ENCODE results near the gene VDR.

Gene VDR

GRCh38 chr12:47904713-47905709, at the start of gene VDR:
TSS of gene VDR (minus strand) at chr12:47904994. CDS start at chr12:47879113, 25,881 bp downstream.
- peak; percentile 30 for DNase-seq (ENCODE audit: low read depth)

GRCh38 chr12:47954058-47954457, 49.3 kb upstream of the VDR start:
- DNase-seq (ENCODE audit: low read depth), result no peak

- DNase-seq (ENCODE audit: low read depth), result no peak
These were observed 46.2 kb upstream of the VDR start for GRCh38 chr12:47950856-47951468.

GRCh38 chr12:47949441-47950341, 44.9 kb upstream of the VDR start:
- no peak for DNase-seq (ENCODE audit: low read depth)

GRCh38 chr12:47947341-47947740, 42.5 kb upstream of the VDR start:
- no peak for DNase-seq (ENCODE audit: low read depth)

- no peak for DNase-seq (ENCODE audit: low read depth)
These were observed 41.9 kb upstream of the VDR start for GRCh38 chr12:47946413-47947323.

GRCh38 chr12:47945341-47945728, 40.5 kb upstream of the VDR start:
- no peak for DNase-seq (ENCODE audit: low read depth)

GRCh38 chr12:47944685-47945340, 40.0 kb upstream of the VDR start:
- no peak for DNase-seq (ENCODE audit: low read depth)

- no peak for DNase-seq (ENCODE audit: low read depth)
These were observed 39.0 kb upstream of the VDR start for GRCh38 chr12:47943623-47944340.

GRCh38 chr12:47942614-47943225, 37.9 kb upstream of the VDR start:
- no peak for DNase-seq (ENCODE audit: low read depth)

GRCh38 chr12:47941871-47942613, 37.2 kb upstream of the VDR start:
- DNase-seq (ENCODE audit: low read depth), result peak; percentile 17

GRCh38 chr12:47941475-47941780, 36.6 kb upstream of the VDR start:
- no peak for DNase-seq (ENCODE audit: low read depth)

- DNase-seq (ENCODE audit: low read depth), result no peak
These were observed 36.1 kb upstream of the VDR start for GRCh38 chr12:47940773-47941474.

GRCh38 chr12:47939009-47939601, 34.3 kb upstream of the VDR start:
- DNase-seq (ENCODE audit: low read depth), result no peak

- no peak for DNase-seq (ENCODE audit: low read depth)
These were observed 33.8 kb upstream of the VDR start for GRCh38 chr12:47938594-47938993.

GRCh38 chr12:47938093-47938492, 33.3 kb upstream of the VDR start:
- DNase-seq (ENCODE audit: low read depth), result no peak

- no peak for DNase-seq (ENCODE audit: low read depth)
These were observed 30.4 kb upstream of the VDR start for GRCh38 chr12:47935184-47935583.

GRCh38 chr12:47931187-47931586, 26.4 kb upstream of the VDR start:
- DNase-seq (ENCODE audit: low read depth), result no peak

All from activated gamma-delta T cell treated with anti-CD3 and anti-CD28 coated beads, Interleukin-2, amount 50 U/mL, for 16 hours (primary cell).